Neural progenitor cell (in vitro differentiated cells): ENCODE data around the gene HERC2.

Source experiments
- EZH2 ChIP-seq: fragments of 200-600 bp; sonication (generic); IDR thresholded peaks from 2 replicates; pipeline ENCODE4 v1.6.1; 2017; ENCODE audit warnings: antibody characterized with exemption, mild to moderate bottlenecking, moderate library complexity
- EZH2phosphoT487 ChIP-seq: fragments of 200-600 bp; sonication (generic); IDR thresholded peaks from 2 replicates; pipeline ENCODE4 v1.6.1; 2017; ENCODE audit warnings: antibody characterized with exemption
- TF ChIP-seq, protein P1 (sequence below): fragments of 200-600 bp; sonication (generic); IDR thresholded peaks from 2 replicates; pipeline ENCODE4 v1.5.1; 2017; ENCODE audit warnings: antibody characterized with exemption, mild to moderate bottlenecking

DNA sequence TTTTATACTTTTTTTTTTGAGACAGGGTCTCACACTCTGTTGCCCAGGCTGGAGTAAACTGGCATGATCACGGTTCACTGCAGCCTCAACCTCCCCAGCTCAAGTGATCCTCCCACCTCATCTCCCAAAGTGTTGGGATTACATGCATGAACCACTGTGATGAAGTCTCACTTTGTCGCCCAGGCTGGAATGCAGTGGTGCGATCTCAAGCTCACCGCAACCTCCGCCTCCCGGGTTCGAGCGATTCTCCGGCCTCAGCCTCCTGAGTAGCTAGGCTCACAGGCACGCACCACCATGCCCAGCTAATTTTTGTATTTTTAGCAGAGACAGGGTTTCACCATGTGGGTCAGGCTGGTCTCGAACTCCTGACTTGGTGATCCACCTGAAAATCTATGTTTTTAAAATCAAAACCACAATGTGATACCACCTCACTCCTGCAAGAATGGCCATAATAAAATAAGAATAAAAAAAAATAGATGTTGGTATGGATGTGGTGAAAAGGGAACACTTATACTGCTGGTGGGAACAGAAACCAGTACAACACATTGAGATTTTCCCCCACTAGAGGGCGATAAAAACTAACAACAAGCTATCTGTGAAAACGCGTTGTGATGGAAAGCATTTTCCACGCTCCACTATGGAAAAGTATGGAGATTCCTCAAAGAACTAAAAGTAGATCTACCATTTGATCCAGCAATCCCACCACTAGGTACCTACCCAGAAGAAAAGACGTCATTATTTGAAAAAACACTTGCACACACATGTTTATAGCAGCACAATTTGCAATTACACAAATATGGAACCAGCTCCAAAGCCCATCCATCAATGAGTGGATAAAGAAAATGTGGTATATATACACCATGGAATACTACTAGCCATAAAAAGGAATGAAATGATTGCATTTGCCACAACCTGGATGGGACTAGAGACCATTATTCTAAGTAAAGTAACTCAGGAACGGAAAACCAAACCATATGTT is 196.0 kb downstream of the HERC2 start:
- TF ChIP-seq EZH2 (no peak), EZH2phosphoT487 (no peak)
- TF ChIP-seq, protein P1, sequence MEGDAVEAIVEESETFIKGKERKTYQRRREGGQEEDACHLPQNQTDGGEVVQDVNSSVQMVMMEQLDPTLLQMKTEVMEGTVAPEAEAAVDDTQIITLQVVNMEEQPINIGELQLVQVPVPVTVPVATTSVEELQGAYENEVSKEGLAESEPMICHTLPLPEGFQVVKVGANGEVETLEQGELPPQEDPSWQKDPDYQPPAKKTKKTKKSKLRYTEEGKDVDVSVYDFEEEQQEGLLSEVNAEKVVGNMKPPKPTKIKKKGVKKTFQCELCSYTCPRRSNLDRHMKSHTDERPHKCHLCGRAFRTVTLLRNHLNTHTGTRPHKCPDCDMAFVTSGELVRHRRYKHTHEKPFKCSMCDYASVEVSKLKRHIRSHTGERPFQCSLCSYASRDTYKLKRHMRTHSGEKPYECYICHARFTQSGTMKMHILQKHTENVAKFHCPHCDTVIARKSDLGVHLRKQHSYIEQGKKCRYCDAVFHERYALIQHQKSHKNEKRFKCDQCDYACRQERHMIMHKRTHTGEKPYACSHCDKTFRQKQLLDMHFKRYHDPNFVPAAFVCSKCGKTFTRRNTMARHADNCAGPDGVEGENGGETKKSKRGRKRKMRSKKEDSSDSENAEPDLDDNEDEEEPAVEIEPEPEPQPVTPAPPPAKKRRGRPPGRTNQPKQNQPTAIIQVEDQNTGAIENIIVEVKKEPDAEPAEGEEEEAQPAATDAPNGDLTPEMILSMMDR = peak; percentile 71
